ENCODE results near the gene DCANP1. TPM values are rescaled to one million over a fixed set of nuclear protein-coding genes. Genes with fewer than 3 reads are reported as not detected.

DCANP1 gene
- total and polyA plus RNA-seq, 2 donors (not counting 3 experiments of a cell fraction or from before 2014, with no cell fraction given): not detected

DNA sequence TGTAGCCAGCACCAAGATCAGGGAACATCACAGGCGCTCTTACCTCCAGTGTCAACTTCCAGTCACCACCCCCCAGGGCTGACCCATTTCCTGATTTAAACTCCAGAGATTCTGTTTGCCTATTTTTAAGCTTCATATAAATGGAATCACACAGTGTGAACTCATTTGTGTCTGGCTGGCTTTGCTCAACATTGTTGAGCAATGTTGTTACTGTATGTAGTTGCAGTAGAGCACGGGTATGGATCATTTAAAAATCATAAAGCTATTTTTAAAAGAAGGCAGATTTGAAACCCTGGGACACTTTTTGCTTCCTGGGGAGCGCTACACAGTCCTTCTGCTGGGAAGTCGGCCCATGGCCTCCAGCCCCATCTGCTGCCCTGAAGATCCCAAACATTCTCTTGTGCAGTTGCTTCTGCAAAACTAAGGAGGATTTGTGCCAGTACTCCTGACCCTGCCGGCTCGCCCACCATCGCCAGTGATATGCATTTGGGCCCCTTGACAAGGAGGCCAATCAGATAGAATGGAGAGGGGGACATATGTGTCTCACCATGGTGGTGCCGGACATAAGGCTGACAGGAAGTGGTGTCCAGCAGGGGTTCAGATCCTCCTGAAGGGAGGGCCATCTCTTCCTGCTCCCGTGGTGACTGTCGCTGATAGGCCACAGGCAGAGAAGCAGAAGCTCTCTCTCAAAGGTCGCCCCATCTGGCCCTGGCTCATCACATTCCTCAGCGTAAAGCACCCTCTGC, 13.3 kb downstream of the DCANP1 start:
- peaks cover 10 to 23% of the 10 kb centered on the region in 2 experiments for H3K27me3 ChIP-seq (ENCODE audit: control insufficient read depth in 2 of 2, insufficient read depth in 2 of 2, low read length in 2 of 2)
- H3K79me2 ChIP-seq (ENCODE audit: control insufficient read depth, insufficient read depth, low read length): no peaks in the 10 kb centered on the region
- no peaks in the 10 kb centered on the region for H4K20me1 ChIP-seq (replicated peaks; ENCODE audit: control insufficient read depth, extremely low read depth, insufficient read depth, low read length)
- H3K4me3 ChIP-seq (replicated peaks in 1 of 3; ENCODE audit: insufficient read depth in 1 of 3, low read depth in 1 of 3, low read length in 3 of 3): no peak overlapping the region
- H2AFZ ChIP-seq (ENCODE audit: low read depth, low read length): no peak overlapping the region
- H3K4me1 ChIP-seq (ENCODE audit: control insufficient read depth, extremely low read depth, insufficient read depth, low read length): no peaks in the 10 kb centered on the region
- FAIRE-seq (no peak), DNase-seq (ENCODE audit: low read depth, low spot score) (no peak)
- dilution Hi-C loops (cut with MboI; ENCODE audit: extremely low pct_ligation_motif_present, low sequenced_read_pairs) (no loop called here), intact Hi-C loops (cut with micrococcal nuclease) (no loop called here)
- no peaks in the 10 kb centered on the region for H3K9me3 ChIP-seq (replicated peaks; ENCODE audit: control insufficient read depth, insufficient read depth, low read length)
- ChIA-PET CTCF (interaction anchor here (1.1 kb wide), 1 partner anchor 8 kb away, joined by 6 read pairs; no protein-coding TSS in a partner anchor), POLR2A (no interaction called here)
- H3K36me3 ChIP-seq (ENCODE audit: control insufficient read depth in 2 of 2, extremely low read depth in 1 of 2, insufficient read depth in 2 of 2, low read length in 2 of 2): no peaks in the 10 kb centered on the region
- no peak overlapping the region for H3K9ac ChIP-seq (replicated peaks; ENCODE audit: extremely low read depth, insufficient read depth, low read length)
- no peak overlapping the region for H3K4me2 ChIP-seq (ENCODE audit: insufficient read depth, low read length)
- no peaks in the 10 kb centered on the region for H3K9me1 ChIP-seq (replicated peaks; ENCODE audit: control insufficient read depth, extremely low read depth, insufficient read depth, low read length)
- BruUV-seq (replicated peaks): no TSS peak
- H3K27ac ChIP-seq (ENCODE audit: insufficient read depth, low read depth, low read length): no peak overlapping the region
- TF ChIP-seq FOS (IDR thresholded peaks at IDR 0.05; ENCODE audit: borderline replicate concordance, insufficient read depth, low read length) (no peak), JUN (IDR thresholded peaks at IDR 0.05; ENCODE audit: borderline replicate concordance, insufficient read depth, insufficient read length, low read depth) (no peak), POLR2AphosphoS5 (IDR thresholded peaks at IDR 0.05; ENCODE audit: insufficient read depth, low read depth, low read length) (no peak), GATA2 (IDR thresholded peaks at IDR 0.05; ENCODE audit: insufficient read depth, insufficient read length, low read depth, low read length) (no peak), EZH2 (IDR thresholded peaks at IDR 0.05; ENCODE audit: borderline replicate concordance, low read depth, low read length, severe bottlenecking) (no peak)
- TF ChIP-seq, protein P1, sequence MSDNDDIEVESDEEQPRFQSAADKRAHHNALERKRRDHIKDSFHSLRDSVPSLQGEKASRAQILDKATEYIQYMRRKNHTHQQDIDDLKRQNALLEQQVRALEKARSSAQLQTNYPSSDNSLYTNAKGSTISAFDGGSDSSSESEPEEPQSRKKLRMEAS (IDR thresholded peaks at IDR 0.05; ENCODE audit: insufficient read depth, insufficient read length): no peak
- TF ChIP-seq, protein P2, sequence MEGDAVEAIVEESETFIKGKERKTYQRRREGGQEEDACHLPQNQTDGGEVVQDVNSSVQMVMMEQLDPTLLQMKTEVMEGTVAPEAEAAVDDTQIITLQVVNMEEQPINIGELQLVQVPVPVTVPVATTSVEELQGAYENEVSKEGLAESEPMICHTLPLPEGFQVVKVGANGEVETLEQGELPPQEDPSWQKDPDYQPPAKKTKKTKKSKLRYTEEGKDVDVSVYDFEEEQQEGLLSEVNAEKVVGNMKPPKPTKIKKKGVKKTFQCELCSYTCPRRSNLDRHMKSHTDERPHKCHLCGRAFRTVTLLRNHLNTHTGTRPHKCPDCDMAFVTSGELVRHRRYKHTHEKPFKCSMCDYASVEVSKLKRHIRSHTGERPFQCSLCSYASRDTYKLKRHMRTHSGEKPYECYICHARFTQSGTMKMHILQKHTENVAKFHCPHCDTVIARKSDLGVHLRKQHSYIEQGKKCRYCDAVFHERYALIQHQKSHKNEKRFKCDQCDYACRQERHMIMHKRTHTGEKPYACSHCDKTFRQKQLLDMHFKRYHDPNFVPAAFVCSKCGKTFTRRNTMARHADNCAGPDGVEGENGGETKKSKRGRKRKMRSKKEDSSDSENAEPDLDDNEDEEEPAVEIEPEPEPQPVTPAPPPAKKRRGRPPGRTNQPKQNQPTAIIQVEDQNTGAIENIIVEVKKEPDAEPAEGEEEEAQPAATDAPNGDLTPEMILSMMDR (IDR thresholded peaks at IDR 0.05; ENCODE audit: extremely low read depth in 1 of 2, insufficient read depth in 1 of 2, low read depth in 1 of 2, low read length in 2 of 2): no peak

All from endothelial cell of umbilical vein (primary cell).